ENCODE measurements around the gene EGFL8.

- no peak for TF ChIP-seq CTCF (IDR thresholded peaks at IDR 0.05)
- TF ChIP-seq POLR2A (IDR thresholded peaks at IDR 0.05), result no peak
- no peak for TF ChIP-seq EP300 (IDR thresholded peaks at IDR 0.05)
Measured at GRCh38 chr6:32149092-32149755, 15.2 kb upstream of the EGFL8 start.

All from suprapubic skin (tissue), 3 donors.